Fibroblast of lung (primary cell): ENCODE data around the gene ANKFN1. TPM values are rescaled to one million over a fixed set of nuclear protein-coding genes. Genes with fewer than 3 reads are reported as not detected.
A peak's percentile ranks its signal among the peaks of the same experiment; 100 is the strongest.

Experiments used
- DNase-seq, 2 donors: peaks; one replicate each; pipeline versions ENCODE4 v3.0.0 to v3.0.0-alpha.2; 2010; ENCODE audit warnings: low read depth in 2 of 2
- H2AFZ ChIP-seq: 2 replicates; pipeline ENCODE4 v1.5.1; 2012; ENCODE audit warnings: low read length, control low read depth, inconsistent platforms
- H3K27ac ChIP-seq: 2 replicates; pipeline ENCODE4 v1.5.1; 2011; ENCODE audit warnings: low read length, control low read depth; ENCODE audit not compliant: insufficient read depth
- H3K27me3 ChIP-seq: 2 replicates; pipeline ENCODE4 v1.5.1; 2011; ENCODE audit warnings: mild to moderate bottlenecking, low read length; ENCODE audit not compliant: control insufficient read depth, insufficient read depth
- H3K36me3 ChIP-seq: 2 replicates; pipeline ENCODE4 v1.5.1; 2011; ENCODE audit warnings: low read length; ENCODE audit not compliant: control insufficient read depth, insufficient read depth
- H3K4me1 ChIP-seq: 2 replicates; pipeline ENCODE4 v1.5.1; 2011; ENCODE audit warnings: low read length; ENCODE audit not compliant: control insufficient read depth, insufficient read depth; ENCODE audit errors: extremely low read depth
- H3K4me2 ChIP-seq: 2 replicates; pipeline ENCODE4 v1.5.1; 2011; ENCODE audit warnings: low read length, control low read depth; ENCODE audit not compliant: insufficient read depth; ENCODE audit errors: extremely low read depth
- H3K4me3 ChIP-seq, 4 experiments: fragments of 200-600 bp in 1 of 4; sonication (generic) in 1 of 4; replicated peaks in 1 of 4; 2 replicates each; pipeline ENCODE4 v1.5.1; 2011 to 2016; ENCODE audit warnings: low read length in 4 of 4, low read depth in 3 of 4, mild to moderate bottlenecking in 3 of 4, control low read depth in 2 of 4, inconsistent platforms in 1 of 4, mixed read lengths in 1 of 4; ENCODE audit not compliant: insufficient read depth in 1 of 4; ENCODE audit errors: control extremely low read depth in 1 of 4
- H3K79me2 ChIP-seq: 2 replicates; pipeline ENCODE4 v1.5.1; 2012; ENCODE audit warnings: mild to moderate bottlenecking, low read length, inconsistent platforms; ENCODE audit not compliant: control insufficient read depth, insufficient read depth
- H3K9ac ChIP-seq: 2 replicates; pipeline ENCODE4 v1.5.1; 2011; ENCODE audit warnings: mild to moderate bottlenecking, low read length, control low read depth; ENCODE audit not compliant: insufficient read depth
- H3K9me3 ChIP-seq: 2 replicates; pipeline ENCODE4 v1.5.1; 2012; ENCODE audit warnings: low read depth, low read length; ENCODE audit not compliant: control insufficient read depth, insufficient read depth
- H4K20me1 ChIP-seq: 2 replicates; pipeline ENCODE4 v1.5.1; 2011; ENCODE audit warnings: low read length; ENCODE audit not compliant: control insufficient read depth, insufficient read depth; ENCODE audit errors: extremely low read depth
- EZH2 ChIP-seq: IDR thresholded peaks from 2 replicates; pipeline ENCODE4 v1.5.1; 2012; ENCODE audit warnings: low read length, control low read depth, mild to moderate bottlenecking; ENCODE audit errors: missing control alignments
- polyA plus RNA-seq, 2 donors: library from polyadenylated mRNA; depleted of rRNA in 1 of 2; stranded (reverse) in 1 of 2; unstranded in 1 of 2; fragments of >200 nt; gene quantifications; 2 replicates each; pipeline ENCODE4 v1.2.1, GENCODE V29; 2011 to 2012; ENCODE audit warnings: missing spikeins in 1 of 2
- total RNA-seq: library from RNA; depleted of rRNA; stranded (reverse); fragments of >200 nt; gene quantifications from 2 replicates; pipeline ENCODE4 v1.2.1, GENCODE V29; 2014
- TF ChIP-seq, protein P1 (sequence below), 2 donors: IDR thresholded peaks in 1 of 2; conservative IDR thresholded peaks in 1 of 2; 1 replicate in 1 of 2; 2 replicates in 1 of 2; pipeline ENCODE4 v1.5.1; 2011 to 2012; ENCODE audit warnings: low read length in 2 of 2, control low read depth in 1 of 2, inconsistent platforms in 1 of 2, low read depth in 1 of 2, mild to moderate bottlenecking in 1 of 2

ANKFN1 gene
- total and polyA plus RNA-seq, 2 donors (not counting 1 experiment from before 2014, with no cell fraction given), result 0.19 TPM; not detected in 1

DNA sequence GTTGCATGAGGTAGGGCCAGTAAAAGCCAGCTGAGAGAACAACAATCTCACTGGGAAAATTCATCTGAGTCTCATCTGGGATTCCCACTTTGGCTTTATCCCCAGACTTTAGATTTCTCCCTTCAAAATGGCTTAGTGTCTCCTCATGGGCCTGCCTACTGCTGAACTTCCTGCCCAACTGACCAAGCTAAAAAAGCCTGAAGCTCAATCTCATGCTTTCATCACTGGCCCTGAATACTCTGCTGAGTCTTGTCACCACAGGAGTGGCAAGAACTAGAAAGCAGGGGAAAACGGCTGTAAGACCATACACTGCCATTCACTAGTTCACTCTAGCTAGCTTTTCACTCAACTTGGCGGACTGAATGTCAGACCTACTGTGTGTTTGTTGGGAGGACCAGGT, 343.9 kb downstream of the ANKFN1 start:
- Histone ChIP-seq H3K79me2 (no peaks in the 10 kb centered on the region), H3K4me3 (no peak overlapping the region), H3K9ac (no peak overlapping the region), H3K4me2 (no peak overlapping the region), H3K27ac (no peak overlapping the region), H3K9me3 (no peaks in the 10 kb centered on the region), H4K20me1 (no peaks in the 10 kb centered on the region), H3K36me3 (no peaks in the 10 kb centered on the region), H3K4me1 (no peaks in the 10 kb centered on the region), H2AFZ (no peak overlapping the region), H3K27me3 (no peaks in the 10 kb centered on the region)
- TF ChIP-seq, protein P1, sequence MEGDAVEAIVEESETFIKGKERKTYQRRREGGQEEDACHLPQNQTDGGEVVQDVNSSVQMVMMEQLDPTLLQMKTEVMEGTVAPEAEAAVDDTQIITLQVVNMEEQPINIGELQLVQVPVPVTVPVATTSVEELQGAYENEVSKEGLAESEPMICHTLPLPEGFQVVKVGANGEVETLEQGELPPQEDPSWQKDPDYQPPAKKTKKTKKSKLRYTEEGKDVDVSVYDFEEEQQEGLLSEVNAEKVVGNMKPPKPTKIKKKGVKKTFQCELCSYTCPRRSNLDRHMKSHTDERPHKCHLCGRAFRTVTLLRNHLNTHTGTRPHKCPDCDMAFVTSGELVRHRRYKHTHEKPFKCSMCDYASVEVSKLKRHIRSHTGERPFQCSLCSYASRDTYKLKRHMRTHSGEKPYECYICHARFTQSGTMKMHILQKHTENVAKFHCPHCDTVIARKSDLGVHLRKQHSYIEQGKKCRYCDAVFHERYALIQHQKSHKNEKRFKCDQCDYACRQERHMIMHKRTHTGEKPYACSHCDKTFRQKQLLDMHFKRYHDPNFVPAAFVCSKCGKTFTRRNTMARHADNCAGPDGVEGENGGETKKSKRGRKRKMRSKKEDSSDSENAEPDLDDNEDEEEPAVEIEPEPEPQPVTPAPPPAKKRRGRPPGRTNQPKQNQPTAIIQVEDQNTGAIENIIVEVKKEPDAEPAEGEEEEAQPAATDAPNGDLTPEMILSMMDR (conservative IDR thresholded peaks at IDR 0.05 in 1 of 2, IDR thresholded peaks at IDR 0.05 in 1 of 2; ENCODE audit: low read depth in 1 of 2, low read length in 2 of 2), result no peak
- no peak for TF ChIP-seq EZH2
- no peak for DNase-seq

DNA sequence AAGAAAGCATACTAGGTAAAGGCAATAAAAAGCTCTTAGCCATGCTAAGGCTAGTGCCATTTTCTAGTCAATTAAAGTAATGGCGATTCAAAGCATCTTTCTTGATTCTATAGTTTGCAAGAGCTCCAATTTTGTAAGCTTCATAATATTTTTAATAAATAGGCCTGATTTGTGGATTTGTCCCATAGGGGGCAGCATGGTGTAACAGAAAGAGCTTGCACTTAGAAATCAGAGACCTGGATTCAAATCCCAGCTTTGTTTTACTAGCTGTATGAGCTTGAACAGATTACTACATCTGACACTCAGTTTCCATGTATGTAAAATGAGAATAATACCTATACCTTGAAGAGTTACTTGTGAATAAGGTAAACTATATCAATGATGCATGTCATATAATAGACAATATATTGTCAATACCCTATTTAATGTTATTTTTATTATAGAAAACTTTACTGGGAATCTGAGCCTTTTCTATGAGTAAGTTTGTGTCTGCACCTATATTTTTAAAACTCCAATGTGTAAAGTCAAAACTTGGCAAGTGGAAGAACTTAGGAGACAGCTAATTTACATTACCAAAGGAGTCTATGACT, 346.6 kb downstream of the ANKFN1 start:
- TF ChIP-seq, protein P1 (conservative IDR thresholded peaks at IDR 0.05 in 1 of 2, IDR thresholded peaks at IDR 0.05 in 1 of 2; ENCODE audit: low read depth in 1 of 2, low read length in 2 of 2), result peak; percentile 39 to 51
- TF ChIP-seq EZH2, result no peak
- Histone ChIP-seq H3K9ac (no peak overlapping the region), H3K4me3 (no peak overlapping the region), H3K36me3 (no peaks in the 10 kb centered on the region), H4K20me1 (no peaks in the 10 kb centered on the region), H3K4me1 (no peaks in the 10 kb centered on the region), H3K9me3 (no peaks in the 10 kb centered on the region), H3K79me2 (no peaks in the 10 kb centered on the region), H3K27me3 (no peaks in the 10 kb centered on the region), H2AFZ (no peak overlapping the region), H3K27ac (no peak overlapping the region), H3K4me2 (no peak overlapping the region)
- DNase-seq, result peak; percentile 12 to 52

DNA sequence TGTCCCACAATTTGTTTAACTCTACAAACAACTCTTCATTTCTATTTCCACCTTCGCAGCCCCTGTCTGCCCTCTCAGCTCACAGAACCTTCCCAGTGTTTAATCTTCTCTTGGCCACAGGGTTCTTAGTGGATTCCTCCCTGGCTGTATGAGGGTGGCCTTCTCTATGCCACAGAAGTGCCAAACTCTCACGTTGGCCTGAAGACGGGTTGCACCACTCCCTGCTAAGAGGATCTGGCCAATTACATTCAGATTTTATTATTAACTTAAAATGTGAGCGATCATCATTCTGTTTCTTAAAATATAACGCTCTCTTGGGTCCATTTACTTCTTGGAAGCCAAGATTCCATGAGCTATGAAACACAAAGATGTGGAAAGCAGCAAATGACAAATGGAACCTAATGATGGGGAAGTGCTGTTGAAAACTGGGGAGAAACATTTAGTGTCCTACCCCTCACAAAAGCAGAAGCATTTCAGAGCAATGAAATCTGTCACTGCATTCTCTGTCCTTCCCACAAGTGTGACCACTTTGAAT, 348.9 kb downstream of the ANKFN1 start:
- H3K9me3 ChIP-seq, result no peaks in the 10 kb centered on the region
- H3K4me1 ChIP-seq, result no peaks in the 10 kb centered on the region
- H3K9ac ChIP-seq, result no peak overlapping the region
- no peak overlapping the region for H3K4me2 ChIP-seq
- no peak for DNase-seq
- H3K79me2 ChIP-seq, result no peaks in the 10 kb centered on the region
- no peaks in the 10 kb centered on the region for H3K27me3 ChIP-seq
- H3K4me3 ChIP-seq, result no peak overlapping the region
- H2AFZ ChIP-seq, result no peak overlapping the region
- TF ChIP-seq EZH2, result no peak
- TF ChIP-seq, protein P1 (conservative IDR thresholded peaks at IDR 0.05 in 1 of 2, IDR thresholded peaks at IDR 0.05 in 1 of 2; ENCODE audit: low read depth in 1 of 2, low read length in 2 of 2), result no peak
- no peaks in the 10 kb centered on the region for H3K36me3 ChIP-seq
- no peak overlapping the region for H3K27ac ChIP-seq
- H4K20me1 ChIP-seq, result no peaks in the 10 kb centered on the region
